GM21723 (cell line): Measurements from ENCODE around the gene DGKI.

Source experiments
- ATAC-seq: cut with Tn5 transposase; IDR thresholded peaks from one replicate; pipeline ENCODE4 v1.9.1; 2021; ENCODE audit warnings: mild to moderate bottlenecking, moderate library complexity; ENCODE audit not compliant: unreplicated experiment

DGKI gene

DNA sequence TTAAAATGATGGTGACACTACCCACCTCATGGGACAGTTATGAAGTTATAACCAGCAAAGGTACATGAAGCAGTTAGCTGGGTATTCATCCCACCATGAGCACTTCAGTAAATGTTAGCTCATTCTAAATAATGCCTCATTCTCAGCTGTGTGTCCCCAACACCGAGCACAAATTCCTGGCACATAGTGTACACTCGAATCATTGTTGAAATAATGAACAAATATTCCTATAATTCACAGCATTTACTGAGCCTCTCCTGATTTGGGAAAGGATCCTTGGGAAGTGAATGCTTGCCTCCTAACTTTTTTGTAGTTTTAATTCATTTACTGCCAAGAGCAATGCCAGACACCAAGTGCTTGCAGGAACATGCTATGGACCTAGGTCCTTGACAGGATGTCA, 235.2 kb downstream of the DGKI start:
- no peak for ATAC-seq

DNA sequence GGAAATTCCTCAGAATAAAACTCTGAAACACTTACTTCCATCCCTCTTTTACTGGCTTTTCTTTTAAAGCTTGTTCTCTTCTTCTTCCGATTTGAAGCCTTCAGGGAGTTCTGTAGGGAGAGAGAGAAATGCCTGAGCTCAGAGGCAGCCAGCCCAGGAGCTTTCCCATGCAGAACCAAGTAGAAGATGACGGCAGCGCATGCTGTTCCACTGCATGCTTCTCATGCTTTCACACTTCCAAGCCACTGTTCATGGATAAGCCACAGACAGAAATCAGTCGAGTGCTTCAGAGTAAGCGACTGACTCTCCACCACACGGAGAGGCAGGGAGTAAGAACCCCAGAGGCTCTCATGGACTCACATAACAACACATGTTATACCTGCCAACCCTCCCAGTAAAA, 237.3 kb downstream of the DGKI start:
- ATAC-seq, result no peak

DNA sequence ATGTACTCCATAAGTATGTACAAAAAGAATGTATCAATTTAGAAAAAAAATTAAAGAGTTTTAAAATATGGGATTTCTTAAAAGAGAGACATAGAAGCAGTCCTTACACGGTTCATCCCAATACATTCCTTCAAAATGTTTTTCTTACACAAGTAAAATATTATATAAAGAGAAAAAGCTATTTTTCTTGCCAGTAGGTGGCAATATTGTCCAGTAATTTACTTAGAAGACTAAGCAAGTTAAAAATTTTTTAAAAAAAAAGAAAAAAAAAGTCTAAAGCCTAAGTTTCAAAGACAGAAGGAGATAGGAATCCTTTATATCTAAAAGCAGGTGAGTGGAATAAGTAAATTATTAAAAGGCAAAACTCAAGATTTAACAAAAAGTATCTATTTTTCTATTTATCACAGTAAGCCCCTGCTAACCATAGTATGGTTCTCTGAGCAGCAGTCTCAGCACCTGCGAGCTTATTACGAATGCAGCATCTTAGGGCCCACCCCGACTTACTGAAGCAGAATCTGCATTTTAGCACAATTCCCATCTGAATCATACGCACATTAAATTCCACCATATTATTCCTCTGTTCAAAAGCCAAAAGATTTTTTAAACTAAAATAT, 240.6 kb downstream of the DGKI start:
- ATAC-seq, result no peak

DNA sequence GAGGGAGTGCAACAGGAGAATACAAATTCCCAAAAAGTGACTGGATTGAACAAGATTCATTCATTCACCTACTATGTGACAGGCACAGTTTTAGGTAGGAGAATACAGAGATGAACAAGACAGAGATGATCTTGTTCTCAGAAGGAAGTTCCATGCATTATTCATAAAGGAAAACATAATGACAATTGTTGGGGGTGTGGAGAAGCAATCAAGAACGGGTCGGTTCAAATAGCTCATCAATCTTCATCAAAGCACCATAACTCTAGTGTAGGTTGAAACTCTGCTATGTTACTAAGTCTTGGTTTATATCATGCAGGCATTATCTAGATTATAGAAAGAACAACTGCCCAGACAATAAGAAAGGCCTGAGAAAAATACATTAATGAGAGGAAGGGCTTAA, 243.7 kb downstream of the DGKI start:
- no peak for ATAC-seq

DNA sequence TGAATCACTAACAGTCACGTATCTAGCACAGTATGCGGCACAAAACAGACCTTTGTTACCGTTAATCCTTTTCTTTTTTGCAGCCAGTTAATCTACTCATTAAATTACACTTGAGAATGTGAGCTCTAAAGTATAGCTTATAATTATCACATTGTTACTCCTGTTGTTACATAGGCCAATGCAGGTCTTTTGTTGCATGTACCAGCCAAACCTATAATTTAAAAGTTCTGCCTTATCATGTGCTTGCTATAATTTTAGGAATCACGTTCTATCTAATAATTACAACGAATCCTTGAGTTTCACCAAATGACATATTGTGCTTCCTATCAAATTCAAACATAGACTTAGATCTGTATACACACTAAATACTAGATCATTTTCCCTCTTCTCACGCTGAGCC, 245.1 kb downstream of the DGKI start:
- ATAC-seq, result no peak

DNA sequence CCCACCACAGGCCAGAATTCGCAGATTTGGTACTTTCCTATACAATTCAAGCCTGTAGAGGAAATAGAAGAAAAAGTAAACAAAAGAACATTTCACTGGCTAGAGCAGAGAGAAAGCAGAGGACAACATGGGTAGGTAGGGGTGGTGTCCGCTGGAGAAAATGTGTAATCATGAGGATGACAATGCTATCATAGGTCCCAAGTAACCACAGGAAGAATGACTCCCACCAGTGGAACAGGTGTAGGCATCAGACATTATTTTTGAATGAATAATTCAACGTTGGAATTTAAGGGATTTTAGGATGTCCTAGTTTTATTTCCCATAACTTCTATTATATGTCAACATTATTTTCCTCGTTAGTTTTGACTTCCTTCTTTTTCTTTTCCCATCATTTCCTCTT, 248.9 kb downstream of the DGKI start:
- ATAC-seq, result no peak

DNA sequence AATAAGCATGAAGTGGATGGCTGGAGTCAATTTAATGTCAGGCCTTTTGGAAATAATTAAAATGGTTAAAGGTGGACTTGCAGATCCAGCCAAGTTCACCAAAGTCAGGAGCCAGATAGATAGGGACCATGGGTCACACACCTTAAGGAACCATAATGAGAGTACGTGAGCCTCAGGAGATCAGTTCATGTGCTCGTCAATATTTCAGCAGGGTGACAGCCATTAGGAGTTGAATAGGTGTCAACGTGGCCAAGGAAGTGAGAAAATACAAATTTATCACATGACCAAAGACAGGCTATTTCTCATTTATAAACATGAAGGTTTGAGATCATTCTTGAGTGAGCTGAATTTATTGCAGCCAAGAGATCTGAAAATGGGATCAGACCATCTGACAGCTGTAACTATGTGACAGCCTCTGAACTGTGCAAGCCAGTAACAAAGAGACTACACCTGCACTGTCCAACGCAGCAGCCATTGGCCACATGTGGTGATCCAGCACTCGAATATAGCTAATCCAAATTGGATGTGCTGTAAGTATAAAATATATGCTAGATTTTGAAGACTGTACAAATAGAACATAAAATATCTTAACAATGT, 253.6 kb downstream of the DGKI start:
- ATAC-seq, result no peak

DNA sequence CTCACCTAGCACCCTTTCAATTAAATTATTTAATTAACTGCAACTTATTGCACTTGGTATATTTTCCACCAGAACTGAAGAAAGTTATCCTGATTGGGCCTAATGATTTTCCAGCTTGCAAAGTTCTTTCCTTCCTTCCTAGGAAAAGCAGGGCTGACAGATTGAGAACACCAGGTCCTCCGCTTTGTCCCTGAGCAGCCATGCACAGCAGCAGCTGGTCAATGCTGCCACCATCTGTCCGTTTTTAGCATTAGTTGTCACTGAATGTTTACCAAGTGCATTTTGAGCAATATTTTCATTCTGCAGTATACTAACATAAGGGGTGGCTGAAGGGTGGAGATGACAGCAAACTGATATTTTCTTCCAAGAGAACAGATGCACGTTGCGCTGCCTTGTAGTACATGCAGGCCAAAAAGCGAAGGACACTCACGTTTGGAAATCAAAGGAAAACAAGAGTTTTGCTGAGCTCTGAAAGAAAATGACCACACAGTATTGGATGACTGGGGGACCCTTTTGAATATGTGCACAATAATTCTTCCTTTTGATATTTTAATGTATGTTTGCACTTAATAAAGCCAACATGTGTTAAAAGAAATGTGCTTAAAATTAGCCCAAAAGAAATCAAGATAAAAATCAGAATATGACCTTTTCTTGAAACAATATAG, 254.4 kb downstream of the DGKI start:
- ATAC-seq, result no peak

DNA sequence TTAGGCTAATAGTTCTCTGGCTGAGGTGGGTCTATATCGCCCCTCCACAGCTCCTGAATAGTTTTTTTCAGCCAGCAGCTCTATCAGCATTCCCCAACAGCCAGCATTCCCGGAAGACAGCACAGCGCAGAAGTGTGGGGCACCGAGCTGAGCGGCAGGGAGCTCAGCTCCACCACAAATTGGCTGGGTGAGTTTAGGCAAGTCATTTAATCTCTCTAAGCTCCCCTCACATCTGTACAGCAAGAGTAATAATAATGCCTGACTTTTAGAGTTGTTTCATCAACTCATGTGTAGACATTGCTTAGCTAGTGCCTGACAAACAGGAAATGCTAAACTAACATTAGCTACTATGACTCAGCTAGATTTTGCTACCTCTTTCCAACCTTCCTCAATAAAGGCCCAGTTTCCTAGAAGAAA, 255.3 kb downstream of the DGKI start:
- no peak for ATAC-seq

DNA sequence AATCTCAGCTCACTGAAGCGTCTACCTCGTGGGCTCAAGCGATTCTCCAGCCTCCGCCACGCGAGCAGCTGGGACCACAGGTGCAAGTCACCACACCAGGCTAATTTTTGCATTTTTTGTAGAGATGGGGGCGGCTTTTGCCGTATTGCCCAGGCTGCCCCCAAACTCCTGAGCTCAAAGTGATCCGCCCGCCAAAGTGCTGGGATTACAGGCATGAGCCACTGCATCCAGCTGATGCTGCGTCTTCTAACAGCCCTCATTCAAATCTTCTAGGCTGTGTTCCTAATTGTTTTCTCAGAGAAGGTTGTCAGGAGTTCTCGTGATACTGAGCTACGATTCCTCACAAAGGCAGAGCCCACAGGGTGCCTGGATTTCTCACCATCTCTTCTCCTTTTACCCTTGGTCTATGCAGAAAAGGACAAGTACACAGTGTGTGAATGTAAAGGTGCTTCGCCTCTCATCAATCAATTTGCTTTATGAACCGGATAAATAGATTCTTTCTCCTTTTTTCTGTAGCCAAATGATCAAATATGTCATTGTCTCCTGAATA, 255.9 kb downstream of the DGKI start:
- no peak for ATAC-seq

DNA sequence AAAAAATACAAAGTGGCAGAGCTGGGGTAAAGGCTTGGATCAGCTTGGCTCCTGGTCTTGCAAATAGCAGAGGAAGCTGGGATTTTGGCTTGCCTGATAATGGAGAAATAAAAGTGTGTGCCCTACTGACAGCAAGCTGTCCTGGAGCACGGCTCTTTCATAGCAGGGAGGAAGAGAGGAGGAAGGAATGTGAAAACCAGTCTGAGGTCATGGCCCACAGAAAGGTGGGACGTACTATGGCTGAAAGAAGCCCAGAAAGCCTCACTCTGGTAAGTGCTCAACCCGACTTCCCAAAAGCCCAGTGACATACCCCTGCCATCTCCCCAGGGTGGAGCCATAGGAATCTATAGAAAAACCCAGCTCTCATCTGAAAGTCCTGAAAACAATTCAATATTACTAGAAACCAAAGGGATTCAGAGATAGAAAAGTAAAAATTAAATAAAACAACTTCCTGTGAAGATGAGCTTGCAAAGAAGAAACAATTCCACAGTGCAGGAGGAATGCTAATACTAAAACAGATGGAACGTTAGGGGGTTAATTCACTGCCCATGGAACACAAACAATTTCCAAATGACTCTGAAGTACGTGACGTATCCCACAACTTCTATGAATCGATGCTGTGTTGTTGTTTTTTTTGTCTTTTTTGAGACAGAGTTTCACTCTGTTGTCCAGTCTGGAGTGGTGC, 256.6 kb downstream of the DGKI start:
- no peak for ATAC-seq

DNA sequence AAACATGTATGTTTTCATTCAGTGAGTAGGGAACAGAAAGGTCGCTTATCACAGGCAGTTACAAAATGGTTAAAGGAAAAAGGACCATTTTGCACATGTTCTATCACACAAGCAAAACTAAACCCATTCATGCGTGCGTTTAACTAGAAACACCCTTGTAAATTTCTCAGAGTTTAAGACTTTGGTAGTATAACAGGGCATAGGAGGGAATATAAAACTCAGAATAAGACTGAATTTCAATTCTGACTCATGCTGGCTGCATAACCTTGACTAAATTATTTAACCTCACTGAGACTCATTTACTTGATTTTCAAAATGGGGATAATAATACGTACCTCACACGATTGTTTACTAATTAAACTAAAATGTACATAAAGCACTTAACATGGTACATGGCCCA, 259.4 kb downstream of the DGKI start:
- ATAC-seq, result no peak

DNA sequence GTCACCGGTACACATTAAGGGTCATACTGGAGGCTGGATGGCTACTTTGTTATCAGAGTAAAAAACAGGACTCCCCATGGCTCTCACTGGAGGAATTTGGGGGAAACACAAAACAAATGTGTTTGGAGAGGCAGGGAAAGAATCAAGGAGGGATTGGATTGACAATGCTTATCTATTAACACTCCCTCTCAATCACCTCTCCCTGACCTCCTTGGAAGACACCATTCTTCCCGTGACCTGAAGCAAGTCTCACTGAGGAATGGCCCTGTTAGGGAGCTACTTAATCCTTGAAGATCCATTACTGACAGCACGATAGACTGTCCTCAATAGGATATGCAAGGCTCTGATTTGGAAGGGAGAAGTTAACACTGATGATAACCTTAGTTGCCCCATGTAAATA, 261.2 kb downstream of the DGKI start:
- no peak for ATAC-seq

DNA sequence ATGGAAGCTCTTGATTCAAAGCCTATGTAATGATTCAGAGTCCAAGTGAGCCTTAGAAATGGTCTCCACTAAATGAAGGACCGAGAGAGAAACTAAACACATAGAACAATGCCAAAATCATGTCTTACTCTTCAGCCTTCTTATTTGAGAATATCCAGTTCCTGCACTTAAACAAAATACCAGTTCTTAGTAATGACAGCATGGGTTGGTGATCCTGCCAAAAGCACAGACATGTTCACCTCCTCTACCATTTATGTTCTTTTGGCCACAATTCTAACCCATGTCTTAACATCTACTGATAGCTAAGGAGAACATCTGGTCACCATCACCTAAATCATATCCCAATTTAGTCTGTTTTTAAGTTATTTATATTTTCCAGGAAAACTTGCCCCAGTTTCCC, 263.6 kb downstream of the DGKI start:
- ATAC-seq, result no peak

DNA sequence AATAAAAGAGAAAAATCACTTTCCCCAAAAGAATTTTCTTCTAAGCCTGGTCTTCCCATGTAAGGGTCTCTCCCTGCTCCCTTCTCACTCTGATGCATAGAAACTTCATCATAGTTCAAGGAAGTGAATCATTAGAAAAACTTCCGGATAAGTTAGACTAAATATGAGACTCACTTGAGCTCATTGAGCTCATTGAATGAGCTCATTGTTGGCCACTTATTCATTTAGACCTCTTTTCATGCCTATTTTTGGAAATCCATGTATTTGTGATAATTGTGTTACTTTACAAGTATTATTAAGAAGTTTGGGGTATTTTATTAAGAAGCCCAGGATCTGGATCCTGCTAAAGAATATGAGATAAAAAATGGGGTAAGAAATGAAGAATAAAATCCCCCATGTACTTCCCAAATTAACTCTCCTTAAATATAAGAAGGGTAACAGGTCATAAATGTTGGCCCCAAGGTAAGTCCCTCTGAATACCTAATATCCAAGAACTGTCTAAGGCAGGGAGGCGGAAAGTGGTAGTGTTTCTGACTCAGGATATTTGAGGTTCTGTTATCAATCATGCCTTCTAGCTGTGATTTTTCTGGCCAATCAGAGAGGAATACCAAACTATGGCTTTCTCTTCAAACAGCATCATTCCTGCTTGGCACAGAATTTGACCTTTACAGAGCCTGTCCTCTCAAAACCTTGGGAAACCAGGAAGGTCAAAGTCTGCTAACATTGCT, 266.7 kb downstream of the DGKI start:
- ATAC-seq, result no peak

DNA sequence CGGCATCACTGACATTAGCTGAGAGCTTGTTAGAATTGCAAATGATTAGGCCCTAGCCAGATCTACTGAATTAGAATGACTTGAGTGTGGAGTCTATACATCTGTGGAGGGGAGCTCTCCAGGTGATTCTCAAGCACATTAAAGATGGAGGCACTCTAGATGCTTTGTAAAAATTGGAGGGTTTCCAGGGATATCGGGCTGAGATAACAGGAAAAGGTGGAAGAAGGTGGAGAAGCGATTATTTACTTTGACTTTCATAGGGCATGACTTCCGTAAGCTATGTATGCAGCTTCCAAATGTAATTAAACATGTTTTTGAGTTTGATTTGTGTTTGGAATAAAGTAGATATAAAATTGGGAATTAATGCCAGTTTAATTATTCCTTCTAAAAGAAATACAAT, 268.2 kb downstream of the DGKI start:
- ATAC-seq, result no peak

DNA sequence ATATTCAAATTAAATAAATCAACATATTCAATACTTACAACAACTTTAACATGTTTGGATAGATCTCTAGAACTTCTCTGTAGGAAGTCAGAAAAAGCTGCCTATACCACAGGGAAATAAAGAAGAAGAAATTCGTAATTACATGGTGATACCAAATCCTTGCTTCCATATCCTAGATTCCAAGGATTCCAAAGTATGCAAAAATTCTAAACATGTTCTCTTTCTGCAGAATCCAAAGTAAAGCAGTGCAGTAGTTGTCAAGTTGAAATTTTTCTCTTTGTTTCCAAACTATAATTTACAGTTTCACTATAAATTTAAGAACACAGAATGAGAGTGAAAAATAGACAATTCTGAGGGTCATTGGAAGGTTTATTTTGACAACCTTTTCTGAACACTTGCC, 269.6 kb downstream of the DGKI start:
- no peak for ATAC-seq

DNA sequence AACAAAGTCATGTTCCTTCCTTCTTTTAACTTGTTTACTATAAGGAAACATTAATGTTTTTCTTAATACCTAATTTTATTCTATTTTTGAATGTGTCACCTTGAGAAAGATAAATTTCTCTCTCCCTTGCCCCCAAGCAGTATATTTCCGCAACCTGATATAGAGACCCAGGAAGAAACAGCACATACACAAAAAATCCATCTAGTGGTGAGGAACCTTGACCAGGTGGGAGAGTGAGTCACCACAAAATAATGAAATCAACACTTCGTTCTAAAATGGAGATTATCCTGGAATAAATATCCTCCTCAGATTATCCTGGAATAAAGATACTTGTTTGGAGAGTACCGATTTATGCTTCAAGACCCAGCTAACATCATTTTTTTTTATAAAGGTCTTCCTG, 270.3 kb downstream of the DGKI start:
- ATAC-seq, result no peak

DNA sequence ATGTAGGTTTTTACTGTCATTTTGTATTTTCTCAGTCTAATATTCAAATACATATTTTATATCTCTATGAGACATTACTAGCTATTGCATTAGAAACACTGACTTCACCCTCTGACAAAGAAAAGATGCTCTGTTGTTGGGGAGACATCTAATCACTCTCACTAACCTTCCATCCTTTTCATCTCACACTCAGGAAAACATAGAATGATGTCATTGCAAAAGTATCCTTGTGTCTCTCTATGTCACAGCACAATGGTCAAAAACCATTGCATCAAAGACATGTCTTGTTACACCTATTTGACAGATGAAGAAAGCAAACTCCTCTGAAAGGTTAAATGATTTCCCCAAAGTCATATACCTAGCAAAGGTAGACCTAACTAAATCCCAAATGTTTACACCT, 272.0 kb downstream of the DGKI start:
- ATAC-seq, result no peak

DNA sequence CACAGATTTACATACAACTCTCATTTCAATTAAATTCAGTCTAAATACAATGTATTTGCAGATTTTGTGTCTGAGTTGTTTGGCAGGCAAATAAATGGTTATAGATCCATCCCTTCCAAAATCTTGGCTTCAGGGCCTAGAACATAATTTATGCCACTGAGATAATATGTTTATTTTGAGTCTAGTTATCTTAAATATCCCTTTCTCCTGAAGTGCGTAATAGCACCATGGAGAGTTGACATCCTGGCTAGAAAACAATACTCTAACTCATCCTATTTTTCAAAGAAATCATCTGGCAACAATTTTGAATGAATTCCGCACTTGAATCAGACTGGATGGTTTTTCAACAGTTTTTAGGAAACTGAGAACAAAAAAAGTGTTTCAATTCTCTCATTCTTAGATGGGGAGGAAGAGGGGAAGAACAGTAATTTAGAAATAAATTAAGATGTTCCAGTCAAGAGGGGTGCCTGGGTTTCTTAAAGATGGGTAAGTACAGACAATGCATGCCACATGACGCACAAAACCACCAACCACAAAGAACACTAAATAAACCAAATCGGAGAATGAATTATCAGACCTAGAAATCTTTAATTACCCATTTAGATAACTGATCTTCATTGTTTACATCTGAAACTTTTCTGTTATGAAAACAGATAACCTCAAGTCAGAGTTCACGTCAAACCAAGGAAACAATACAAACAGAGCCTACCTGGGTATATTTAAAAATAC, 274.6 kb downstream of the DGKI start:
- no peak for ATAC-seq

DNA sequence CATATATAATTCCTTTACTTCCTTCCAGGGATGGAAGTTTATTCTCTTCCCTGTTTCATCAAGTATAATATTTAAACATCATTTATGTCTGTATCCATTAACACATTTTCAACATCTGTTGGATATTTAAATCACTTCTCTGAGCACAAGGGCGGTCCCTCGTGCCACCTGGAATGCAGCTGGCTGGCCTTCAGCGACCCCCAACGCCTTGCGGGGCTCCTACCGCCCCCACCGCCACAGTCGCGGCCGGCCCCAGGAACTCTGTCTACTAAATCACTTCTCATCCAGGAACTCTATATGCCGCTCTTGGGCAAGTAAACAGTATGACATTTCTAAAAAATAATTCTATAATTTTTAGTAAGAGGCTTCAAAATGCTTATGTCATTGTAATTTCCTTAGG, 282.1 kb downstream of the DGKI start:
- ATAC-seq, result no peak
